C4-2B (cell line): ENCODE data around the gene WASHC2A.
"Not testable (repeated sequence)": the region's sequence is repeated elsewhere in the genome, so short reads cannot be mapped to it uniquely, and the experiment has no call there.

Experiments used
- ZFX ChIP-seq: fragments of 450-650 bp; IDR thresholded peaks from 2 replicates; pipeline ENCODE4 v1.6.1; 2017
- TF ChIP-seq, protein P1 (sequence below): fragments of 450-650 bp; conservative IDR thresholded peaks from 2 replicates; pipeline ENCODE4 v1.5.1; 2017; ENCODE audit warnings: mild to moderate bottlenecking

DNA sequence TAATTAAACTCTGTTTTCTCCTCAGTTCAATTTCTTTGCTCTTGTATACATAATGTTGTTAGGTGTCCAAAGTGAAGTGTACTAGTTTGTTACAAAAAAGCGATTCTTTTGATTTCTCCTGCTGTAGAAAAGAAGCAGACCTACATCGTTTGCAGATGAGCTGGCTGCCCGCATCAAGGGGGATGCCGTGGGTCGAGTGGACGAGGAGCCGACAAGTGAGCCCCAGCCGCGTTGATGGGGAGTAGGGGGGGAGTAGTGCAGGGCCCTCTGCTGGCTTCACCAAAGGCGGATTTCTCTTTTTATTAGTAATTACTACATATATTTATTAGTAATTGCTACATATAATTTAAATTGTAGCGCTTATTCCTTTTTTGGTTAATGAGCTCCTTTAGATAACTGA lies 23.6 kb downstream of the WASHC2A start:
- TF ChIP-seq, protein P1, sequence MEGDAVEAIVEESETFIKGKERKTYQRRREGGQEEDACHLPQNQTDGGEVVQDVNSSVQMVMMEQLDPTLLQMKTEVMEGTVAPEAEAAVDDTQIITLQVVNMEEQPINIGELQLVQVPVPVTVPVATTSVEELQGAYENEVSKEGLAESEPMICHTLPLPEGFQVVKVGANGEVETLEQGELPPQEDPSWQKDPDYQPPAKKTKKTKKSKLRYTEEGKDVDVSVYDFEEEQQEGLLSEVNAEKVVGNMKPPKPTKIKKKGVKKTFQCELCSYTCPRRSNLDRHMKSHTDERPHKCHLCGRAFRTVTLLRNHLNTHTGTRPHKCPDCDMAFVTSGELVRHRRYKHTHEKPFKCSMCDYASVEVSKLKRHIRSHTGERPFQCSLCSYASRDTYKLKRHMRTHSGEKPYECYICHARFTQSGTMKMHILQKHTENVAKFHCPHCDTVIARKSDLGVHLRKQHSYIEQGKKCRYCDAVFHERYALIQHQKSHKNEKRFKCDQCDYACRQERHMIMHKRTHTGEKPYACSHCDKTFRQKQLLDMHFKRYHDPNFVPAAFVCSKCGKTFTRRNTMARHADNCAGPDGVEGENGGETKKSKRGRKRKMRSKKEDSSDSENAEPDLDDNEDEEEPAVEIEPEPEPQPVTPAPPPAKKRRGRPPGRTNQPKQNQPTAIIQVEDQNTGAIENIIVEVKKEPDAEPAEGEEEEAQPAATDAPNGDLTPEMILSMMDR, result not testable (repeated sequence)
- not testable (repeated sequence) for TF ChIP-seq ZFX
